HEK293T (cell line): ENCODE measurements around the gene PSTPIP2.

Experiments used
- ARNT ChIP-seq: fragments of 450-650 bp; IDR thresholded peaks from 2 replicates; pipeline ENCODE4 v1.6.1; 2017; ENCODE audit warnings: mild to moderate bottlenecking
- BHLHE40 ChIP-seq: fragments of 450-650 bp; IDR thresholded peaks from 2 replicates; pipeline ENCODE4 v1.6.1; 2016; ENCODE audit warnings: mild to moderate bottlenecking, moderate library complexity, borderline replicate concordance
- ELF4 ChIP-seq: fragments of 450-650 bp; IDR thresholded peaks from 2 replicates; pipeline ENCODE4 v1.6.1; 2017; ENCODE audit warnings: antibody characterized with exemption
- FOXA1 ChIP-seq: fragments of 450-650 bp; IDR thresholded peaks from 2 replicates; pipeline ENCODE4 v1.6.1; 2016; ENCODE audit warnings: mild to moderate bottlenecking
- FOXK2 ChIP-seq: fragments of 450-650 bp; IDR thresholded peaks from 2 replicates; pipeline ENCODE4 v1.6.1; 2016; ENCODE audit warnings: mild to moderate bottlenecking
- FOXM1 ChIP-seq: fragments of 450-650 bp; IDR thresholded peaks from 2 replicates; pipeline ENCODE4 v1.6.1; 2017; ENCODE audit warnings: mild to moderate bottlenecking, borderline replicate concordance
- HDGF ChIP-seq: fragments of 450-650 bp; IDR thresholded peaks from 2 replicates; pipeline ENCODE4 v1.6.1; 2017; ENCODE audit warnings: antibody characterized with exemption, borderline replicate concordance
- L3MBTL2 ChIP-seq: fragments of 450-650 bp; conservative IDR thresholded peaks from 2 replicates; pipeline ENCODE4 v1.6.1; 2016; ENCODE audit warnings: mild to moderate bottlenecking
- LEF1 ChIP-seq: fragments of 450-650 bp; IDR thresholded peaks from 2 replicates; pipeline ENCODE4 v1.6.1; 2017; ENCODE audit warnings: mild to moderate bottlenecking, borderline replicate concordance
- NFRKB ChIP-seq: fragments of 450-650 bp; IDR thresholded peaks from 2 replicates; pipeline ENCODE4 v1.6.1; 2016; ENCODE audit warnings: mild to moderate bottlenecking, moderate library complexity
- SP1 ChIP-seq: fragments of 450-650 bp; IDR thresholded peaks from 2 replicates; pipeline ENCODE4 v1.6.1; 2017
- SUZ12 ChIP-seq: fragments of 450-650 bp; IDR thresholded peaks from 2 replicates; pipeline ENCODE4 v1.6.1; 2016; ENCODE audit warnings: mild to moderate bottlenecking

DNA sequence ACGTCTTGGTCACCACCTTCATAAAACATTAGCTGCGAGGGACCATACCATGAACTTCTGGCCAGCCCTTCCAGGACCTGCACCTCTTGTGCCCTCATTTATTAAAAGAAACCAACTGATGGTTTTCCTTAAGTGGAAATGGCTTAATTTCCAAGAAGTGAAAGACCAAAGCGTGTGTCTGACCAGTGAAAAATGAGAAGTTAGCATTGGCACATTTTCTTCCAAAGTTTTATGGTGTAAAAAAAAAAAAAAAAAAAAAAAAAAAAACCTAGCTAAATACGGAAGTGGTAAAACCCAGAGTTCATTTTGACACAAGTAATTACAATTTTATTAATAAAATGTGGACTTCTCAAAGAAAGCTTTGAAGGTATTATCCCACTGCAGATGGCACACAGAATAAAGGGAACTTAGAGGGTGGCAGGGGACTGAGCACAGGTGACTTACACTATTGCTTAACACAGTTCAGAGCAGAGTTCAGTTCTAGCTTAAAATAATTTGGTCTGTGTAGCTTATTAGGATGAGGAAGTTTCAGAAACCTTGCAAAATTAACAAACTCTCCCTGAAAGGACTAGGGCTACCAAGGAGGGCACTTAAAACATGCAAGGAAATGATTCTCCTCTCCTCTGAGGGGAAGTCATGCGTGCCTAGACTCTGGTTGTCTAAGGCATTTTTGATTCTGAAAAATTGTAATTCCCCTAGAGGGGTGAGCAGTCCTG lies 62.8 kb downstream of the PSTPIP2 start:
- TF ChIP-seq ARNT (no peak), LEF1 (no peak), SP1 (no peak), FOXK2 (no peak), NFRKB (no peak), FOXM1 (no peak), SUZ12 (no peak), BHLHE40 (no peak), L3MBTL2 (no peak), ELF4 (no peak), HDGF (no peak), FOXA1 (no peak)
